Stimulated activated CD8-positive, alpha-beta memory T cell treated with anti-CD3 and anti-CD28 coated beads, Interleukin-7, amount 100 ng/mL, for 1 hour (primary cell): ENCODE results near the gene TPP2.

Experiments
- DNase-seq, 2 donors: peaks; one replicate each; pipeline ENCODE4 v3.0.0-alpha.2; 2020; ENCODE audit warnings: low read depth in 2 of 2

TPP2 gene

DNA sequence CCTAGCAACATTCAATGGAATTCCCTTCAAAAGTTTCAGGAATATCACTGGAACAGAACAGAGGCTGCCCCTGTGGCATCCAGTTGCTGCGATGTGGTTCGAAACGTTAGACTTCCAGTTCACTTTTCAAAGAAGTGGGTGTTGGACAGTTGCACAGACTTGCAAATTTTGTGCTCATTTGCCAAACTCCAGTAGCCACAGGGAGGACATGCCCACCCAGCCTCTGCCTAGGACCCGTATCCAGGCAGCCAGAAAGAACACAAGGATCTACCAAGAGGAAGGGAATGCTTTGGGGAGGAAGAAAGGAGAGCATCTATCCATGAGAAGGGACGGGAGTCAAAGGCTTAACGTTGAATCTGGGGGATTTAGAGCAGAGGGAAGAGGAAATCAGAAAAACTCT, 98.2 kb downstream of the TPP2 start, which contains the start of gene METTL21C:
TSS of gene METTL21C (minus strand) at position 108 of the 400 bp plus-strand sequence. CDS start 546 bp downstream, outside the sequence.
- DNase-seq: no peak

DNA sequence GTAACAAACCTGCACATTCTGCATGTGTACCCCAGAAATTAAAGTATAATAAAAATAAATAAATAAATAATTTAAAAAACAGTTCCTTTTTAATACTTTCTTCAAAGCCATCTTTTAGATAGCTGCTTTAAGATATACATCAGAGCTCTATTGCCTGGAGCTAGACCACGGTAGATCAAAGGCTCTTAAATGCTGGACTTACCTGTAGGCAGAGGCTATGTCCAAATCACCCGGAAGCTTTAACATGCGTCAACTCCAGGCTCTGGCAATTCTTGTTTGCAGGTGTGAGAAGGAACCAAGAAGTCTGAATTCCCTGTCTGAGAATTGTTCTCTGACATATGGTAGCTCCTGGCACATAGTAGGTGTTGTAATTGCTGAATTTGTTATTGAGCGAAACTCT, 99.7 kb downstream of the TPP2 start:
- DNase-seq: no peak

DNA sequence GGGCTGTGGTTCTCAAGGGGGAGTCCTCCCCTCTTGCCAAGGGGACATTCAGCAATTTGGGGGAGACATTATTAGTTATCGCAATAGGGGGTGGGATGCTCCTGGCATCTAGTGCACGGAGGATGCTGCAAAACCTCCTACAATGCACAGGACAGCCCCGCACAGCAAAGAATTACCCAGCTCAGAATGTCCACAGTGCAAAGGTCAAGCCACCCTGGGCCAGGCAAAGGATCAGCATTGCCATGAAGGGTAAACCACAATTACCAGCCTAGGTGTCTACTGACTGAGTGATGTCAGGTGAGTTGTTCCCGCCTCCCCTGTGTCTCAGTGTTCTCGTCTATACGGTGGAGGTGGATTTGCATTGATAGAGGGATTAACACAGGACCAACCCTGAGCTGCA, 100.5 kb downstream of the TPP2 start:
- no peak for DNase-seq

DNA sequence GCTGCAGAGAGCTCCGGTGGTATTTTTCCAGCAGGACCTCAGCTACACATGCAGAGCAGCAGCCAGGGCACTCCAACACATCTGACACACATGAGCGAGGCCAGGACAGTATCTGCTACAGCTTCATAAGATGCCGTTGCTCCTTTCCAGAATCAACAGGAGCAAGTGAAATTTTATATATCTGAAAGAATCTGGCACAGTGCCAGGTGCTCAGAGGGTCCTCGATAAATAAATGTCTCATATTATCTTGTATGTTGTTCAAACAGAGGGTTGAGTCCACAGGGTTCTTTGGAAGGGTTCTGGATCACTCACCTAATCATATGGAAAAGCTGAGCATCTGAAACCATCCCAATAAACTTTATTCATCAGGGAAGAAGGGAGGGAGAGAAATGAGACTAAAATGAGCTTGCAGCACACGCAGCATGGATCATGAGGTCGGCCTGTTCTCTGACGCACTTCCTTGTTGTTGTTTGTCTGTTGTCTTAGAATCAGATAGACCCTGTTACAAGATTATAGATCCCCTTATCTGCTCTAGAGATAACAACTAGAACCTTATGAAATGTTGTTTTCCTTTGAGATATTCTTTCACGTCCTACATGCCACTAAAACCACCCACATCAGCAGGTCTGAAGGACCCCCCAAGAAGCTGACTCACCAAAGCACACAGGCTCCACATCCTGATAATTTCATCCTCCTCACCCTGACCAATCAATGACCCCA, 101.3 kb downstream of the TPP2 start:
- DNase-seq: no peak

DNA sequence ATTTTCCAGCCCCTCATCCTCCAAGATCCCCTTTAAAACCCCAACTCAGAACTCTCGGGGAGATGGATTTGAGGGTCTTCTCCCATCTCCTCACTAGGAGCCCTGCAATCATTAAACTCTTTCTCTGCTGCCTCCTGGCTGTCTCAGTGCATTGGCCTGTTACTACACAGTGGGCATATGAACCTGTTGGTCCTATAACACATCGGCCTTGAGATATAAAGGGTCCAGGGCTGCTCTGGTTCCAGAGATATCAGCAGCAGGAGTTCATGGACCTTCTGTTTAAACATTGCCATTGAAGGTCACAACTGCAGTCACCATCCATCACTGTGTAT, 101.8 kb downstream of the TPP2 start:
- DNase-seq: no peak

DNA sequence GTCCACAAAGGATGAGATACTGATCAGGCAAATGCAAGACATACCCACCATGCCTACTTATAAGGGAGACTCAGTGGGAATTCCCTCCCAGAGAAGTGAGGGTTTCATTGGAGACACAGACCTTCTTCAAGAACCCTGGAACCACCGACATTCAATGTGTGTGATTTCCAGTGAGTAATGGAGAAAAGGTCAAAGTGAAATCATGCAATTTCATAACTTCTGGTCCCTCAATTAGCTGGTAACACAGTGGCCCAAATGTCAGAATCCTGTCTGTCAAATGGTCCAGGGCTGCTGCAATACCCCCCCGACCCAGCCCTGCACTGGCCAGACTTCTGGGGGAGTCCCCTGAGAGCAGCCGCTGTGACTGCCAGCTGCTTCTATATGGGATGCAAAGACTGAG, 102.7 kb downstream of the TPP2 start:
- DNase-seq: no peak

DNA sequence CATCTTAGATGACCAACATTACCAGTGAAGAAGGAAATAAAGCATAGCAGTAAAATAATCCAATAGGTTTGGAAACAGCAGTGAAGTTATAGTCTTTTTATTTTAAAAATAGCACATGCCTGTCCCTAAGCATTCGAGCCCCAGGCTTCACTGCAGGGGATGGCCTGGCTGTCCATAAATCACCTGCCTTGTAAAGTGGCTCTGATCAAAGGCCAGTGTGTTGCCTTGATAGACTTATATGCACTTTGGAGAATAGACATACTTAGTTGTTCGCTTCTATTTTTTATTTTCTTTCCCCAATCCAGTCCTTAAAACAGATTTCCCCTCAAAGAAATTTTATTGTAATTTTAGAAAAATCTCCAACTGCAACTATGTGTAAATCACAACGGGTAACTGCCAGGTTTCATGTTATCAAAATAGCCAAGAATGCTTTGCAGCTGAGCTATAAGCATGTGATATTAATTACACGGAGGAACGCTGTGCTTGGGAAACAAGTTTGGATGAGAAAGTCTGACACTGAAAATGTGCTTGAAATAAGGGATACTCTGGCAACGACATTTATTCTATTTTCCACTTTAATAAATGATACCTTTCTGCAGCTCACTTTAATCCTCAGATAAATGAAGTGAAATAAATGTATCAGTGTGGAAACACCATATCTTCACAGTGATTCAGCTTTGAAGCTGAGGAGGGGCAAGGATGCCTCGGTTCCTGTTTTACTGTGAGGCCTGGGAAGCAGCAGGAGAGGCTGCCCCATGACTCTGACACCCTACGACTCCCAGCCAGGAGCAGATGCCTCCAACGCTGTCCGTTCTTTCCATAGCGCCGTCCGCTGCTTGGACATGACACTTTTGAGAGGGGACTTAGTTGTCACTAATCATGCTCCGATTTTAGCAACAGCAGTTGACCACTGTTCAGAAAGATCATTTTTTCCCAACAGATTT, 103.6 kb downstream of the TPP2 start:
- no peak for DNase-seq

DNA sequence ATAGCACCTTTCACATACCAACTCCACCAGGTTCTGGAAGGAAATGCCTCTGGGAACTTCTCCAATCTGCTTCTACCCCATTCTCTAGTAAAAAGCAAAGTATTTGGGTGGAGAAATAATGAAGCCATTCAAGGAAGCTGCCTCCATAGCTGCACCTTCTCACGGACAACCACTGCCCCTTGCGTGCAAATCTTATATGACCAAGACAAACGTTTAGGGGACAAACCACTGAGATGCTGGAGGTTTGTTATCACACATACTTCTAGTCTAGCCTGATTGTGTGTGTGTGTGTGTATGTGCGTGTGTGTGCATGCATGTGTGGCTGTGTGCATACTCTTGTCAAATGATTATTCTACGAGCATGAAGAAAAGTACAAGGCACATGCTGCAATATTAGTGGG, 104.5 kb downstream of the TPP2 start:
- DNase-seq: no peak

DNA sequence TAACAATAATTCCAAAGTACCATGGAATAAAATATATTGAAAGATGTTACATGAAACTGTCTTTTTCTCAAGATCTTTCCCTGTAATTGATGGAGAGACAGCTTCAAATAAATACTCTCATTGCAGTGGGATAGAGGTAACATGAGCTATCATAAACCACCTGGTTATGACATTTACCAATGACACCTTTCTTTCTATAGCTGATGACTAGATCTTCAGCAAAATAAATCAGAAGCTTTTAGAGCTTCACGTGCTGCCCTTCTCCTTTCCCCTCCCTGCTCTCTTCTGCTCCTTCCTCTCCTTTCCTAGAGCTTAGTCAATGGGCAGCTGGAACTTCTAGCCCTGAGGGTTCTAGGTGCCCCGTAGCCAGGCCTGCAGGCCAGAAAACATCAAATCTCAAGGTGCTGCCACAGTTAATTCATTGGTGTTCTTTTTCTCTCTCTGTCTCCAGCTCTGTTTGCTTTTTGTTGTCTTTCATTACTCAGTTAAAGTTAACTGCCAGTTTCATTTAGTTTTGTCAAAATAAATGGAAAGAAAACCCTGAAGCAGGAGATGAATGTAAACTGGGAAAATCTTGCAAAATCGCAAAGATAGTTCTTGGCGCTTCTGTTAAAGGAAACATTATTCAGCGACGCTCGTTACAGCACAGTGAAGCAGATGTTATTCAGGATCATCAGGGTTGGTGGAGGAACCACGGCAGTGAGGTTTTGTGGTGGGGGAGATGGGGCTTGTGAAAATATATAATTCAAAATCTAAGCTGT, 106.4 kb downstream of the TPP2 start:
- no peak for DNase-seq

DNA sequence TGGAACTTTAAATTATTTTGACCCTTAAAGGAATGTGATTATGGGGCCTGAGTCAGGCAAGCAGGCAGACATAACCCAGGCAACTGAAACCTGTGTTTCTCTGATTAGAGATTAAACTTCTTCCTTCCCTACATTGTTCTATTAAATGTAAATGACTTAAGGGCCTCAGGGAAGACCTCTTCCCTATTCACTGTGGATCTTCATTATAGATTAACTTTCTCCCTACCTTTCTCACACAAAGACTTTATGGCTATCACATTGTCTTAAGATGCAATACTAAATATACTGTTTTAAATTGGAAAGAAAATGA, 106.9 kb downstream of the TPP2 start:
- no peak for DNase-seq

DNA sequence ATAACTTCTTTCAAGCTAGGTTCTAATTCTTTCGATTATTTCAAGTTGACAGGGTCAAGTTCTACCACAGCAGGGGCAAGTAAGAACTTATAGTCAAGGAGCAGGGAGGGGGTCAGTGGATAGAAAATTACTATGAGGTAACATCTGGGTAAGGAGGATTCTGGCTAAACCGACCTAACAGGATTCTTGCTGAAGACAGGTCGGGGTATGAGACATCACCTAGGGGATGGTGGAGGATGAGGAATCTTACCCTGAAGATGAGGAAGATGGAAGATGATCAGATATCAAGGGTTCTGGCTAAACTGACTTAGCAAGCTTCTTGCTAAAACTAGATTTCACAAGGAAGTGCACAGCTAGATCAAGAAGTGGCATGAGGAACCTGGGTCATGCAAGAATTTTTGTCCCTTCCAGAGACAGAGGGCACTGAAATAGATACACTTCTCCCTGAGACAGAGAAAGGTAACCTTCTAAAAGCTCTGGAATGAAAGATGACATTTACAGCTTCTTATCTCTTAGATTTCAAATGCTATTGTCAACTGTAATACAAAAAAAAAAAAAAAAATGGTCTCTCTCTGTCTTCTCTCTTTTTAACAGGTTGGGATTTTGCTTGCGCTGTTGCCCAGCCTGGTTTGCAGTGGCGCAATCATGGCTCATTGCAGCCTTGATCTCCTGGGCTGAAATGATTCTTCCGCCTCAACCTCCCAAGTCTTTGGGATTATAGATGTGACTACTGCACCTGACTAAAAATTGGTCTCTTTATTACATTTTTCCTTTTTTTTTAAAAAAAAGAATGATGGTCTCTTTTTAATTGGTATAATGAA, 107.7 kb downstream of the TPP2 start:
- no peak for DNase-seq

DNA sequence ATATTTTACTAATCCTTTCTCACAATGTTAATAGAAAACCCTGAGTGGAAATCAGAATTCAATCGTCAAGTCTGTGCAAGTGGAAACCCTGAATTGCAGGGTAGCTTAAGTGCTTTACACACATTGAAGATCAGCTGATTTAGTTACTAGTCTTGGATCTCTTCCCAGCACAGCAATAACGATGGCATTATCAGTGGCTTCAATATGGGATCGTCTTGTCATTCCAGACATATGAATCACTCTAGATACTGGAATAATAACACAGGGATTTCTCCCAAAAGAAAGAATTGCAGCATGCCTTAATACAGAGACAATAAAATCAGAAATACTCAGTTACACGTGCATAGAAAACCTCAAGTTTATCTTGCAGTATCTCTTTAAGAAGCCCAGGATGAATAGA, 110.7 kb downstream of the TPP2 start:
- DNase-seq: no peak

DNA sequence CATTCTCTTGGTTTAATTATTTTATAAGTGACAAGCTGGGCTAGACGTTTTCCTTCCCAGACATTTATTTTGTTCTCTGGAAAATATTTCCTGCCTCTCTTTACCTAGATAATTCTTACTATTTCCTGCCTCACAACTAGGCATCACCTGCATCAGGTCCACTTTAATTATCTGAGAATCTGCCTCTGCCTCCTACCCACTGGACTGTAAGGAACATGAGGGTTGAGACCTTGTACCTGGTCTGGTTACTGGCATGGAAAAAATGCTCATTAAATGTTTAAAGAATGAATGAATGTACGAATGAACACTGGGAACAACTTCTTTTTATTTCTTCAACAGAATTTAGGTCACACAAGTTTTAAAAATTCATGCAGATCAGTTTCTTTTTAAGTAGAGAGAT, 111.4 kb downstream of the TPP2 start:
- no peak for DNase-seq

DNA sequence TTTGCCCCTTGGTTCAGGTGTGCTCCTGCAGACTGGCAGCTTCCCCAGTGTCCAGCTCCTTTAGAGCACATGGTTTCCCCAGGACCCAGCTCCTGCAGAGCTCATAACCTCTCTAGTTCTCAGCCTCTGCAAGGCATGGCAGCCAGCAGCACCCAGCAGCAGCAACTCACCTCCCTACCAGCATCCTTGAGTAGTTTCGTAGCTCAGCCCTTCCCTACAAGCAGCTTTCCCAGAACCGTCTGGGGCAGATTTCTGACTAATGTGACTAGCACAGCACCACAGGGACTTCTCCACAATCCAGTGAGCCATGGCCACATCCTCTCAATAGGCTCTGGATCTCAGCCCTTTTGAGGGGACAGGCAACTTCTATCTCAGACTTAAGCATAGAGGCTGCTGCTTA, 112.2 kb downstream of the TPP2 start:
- DNase-seq: no peak

DNA sequence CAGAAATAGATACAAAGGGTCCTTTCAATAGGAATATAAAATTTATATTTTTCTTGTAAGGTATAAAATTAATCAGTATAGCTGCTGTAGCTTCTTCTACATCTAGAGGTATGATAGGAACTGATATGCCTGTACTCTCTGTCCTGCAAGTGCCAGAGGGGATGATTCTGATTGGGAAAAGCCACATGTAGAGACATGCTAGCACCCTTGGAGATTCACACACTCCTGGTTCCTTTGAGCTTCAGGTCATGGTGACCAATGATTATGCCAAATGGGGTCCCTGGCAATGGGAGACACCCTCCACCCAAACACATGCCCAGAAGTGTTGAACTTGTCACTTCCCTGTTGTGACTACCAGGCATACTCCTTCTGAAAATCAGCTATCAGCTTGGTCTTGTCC, 112.8 kb downstream of the TPP2 start:
- DNase-seq: no peak

DNA sequence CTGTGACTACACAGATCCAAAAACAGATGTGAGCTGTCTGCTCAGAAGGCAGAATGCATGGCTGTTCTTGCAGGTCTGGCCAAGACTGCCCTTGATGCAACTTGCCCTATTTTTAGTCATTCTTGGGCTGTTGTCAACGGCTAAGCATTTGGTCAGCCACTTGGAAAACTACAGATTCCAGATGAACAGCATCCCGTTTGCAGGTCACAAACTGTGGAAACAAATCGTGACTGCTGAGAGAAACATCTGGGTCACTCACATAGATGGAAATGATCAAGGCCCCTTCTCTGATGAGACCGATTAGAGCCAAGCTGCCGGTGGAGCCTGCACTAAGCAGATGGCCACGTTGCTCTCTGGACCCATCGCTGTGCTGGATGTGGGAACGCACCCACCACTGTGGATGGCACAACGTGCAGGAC, 113.5 kb downstream of the TPP2 start:
- no peak for DNase-seq

DNA sequence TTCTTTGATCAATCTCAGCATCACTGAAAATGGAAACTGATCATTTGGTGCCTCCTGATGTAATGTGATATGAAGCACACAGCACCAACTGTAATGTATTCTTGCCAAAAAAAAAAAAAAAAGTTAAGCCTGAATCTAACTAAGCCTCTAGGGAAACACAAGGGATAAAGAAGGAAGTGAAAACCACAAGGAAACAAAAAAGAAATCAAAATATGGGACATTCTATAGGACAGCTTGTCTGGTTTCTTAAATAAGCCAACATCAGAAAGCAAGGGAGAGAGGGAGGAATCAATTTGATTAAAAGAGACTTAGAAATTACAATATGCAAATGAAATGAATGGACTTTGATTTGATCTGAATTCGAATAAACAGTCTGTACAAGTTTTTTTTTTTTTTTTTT, 118.7 kb downstream of the TPP2 start:
- no peak for DNase-seq

DNA sequence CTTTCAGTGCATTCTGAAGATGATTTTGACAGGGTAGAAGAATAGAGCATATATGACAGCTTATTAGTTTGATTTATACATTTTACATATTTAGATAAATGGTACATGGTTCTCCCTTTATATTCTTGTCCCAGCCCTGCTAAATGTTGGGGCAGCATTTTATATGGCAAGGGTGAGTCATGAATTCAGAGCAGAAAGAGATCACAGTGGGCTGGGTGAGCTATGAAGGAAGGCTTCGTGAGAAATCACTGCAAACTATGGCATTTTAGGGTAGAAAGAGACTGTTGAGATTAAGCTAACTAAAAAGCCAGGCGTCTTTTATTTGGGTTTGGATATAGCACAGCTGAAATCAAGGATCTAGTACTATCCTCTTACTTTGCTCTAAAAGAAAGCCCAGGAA, 122.0 kb downstream of the TPP2 start:
- DNase-seq: no peak

DNA sequence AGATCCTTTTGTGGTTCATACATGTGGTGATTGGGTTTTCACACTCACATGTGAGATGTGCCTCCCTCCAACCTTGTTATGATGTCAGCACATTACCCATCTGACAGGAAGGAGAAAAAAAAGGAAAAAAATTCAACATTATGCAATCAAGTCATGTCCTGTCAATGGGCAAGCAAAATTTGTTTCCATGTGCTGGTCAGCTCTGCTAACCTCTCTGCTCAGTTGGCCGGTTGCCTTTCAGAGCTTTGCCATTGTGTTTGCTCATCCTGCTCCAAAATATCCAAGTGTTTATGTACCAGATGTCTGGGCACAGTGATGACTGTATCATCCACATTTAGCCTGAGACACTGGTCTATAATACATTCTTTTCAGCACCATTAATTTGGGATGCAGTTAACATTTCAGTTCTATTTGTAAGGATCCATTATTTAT, 125.0 kb downstream of the TPP2 start:
- no peak for DNase-seq

DNA sequence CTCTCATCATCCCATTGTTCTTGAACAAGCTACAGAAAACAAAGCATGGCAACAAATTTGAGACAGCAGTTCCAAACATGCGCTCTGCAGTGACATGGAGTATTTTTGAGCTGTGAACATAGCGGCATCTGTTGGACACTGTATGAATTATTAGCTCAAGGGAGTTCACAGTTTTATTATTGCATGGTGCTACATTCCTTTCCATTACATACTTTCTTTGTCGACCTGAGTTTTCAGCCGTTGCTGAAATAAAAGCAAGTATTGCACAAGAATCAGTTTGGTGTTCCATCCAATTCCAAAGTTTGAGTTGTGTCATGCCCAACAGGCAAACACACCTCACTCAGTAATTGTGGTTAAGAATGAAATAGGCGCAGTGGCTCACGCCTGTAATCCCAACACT, 128.1 kb downstream of the TPP2 start:
- DNase-seq: no peak

DNA sequence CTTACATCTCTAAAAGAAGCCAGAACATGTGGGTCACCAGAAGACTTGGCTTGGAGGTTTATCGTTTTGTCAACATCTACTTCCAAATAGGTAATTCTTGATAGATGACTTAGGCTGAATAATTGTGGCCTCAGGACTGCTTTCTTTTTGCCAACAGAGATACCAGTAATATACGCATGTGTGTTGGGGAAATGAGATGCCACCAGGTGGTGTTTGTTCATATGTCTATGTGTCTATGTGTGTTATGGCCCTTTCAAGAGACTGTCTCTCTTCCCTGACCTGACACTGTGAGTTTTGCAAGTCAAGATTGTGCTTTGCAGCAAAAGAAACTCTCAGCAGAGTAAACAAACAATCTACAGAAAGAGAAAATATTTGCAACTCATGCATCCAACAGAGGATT, 129.6 kb downstream of the TPP2 start:
- DNase-seq: no peak
